ENCODE results near the gene CEACAM21. TPM values are rescaled to one million over a fixed set of nuclear protein-coding genes. Genes with fewer than 3 reads are reported as not detected.

CEACAM21 gene
- total and polyA plus RNA-seq, 2 donors = 4.8 to 11.0 TPM

GRCh38 chr19:41626877-41627276, 50.9 kb downstream of the CEACAM21 start, which contains the start of gene CEACAM4:
CEACAM4 (minus strand) TSS chr19:41627074; CDS start chr19:41626963, 111 bp downstream.
- Histone ChIP-seq H3K4me3 (ENCODE audit: low read length in 2 of 2) (no peak within 1 kb of the TSS), H3K9me3 (ENCODE audit: control insufficient read depth in 2 of 2, insufficient read depth in 1 of 2, low read length in 1 of 2) (no peaks in the 10 kb centered on the region), H3K27ac (ENCODE audit: low read depth in 1 of 2, low read length in 1 of 2) (no peak within 1 kb of the TSS), H3K27me3 (ENCODE audit: control insufficient read depth in 2 of 2, insufficient read depth in 1 of 2, low read length in 1 of 2) (peaks cover 0 to 4% of the 10 kb centered on the region in 2 donors), H3K4me1 (ENCODE audit: control insufficient read depth in 2 of 2, insufficient read depth in 2 of 2, low read length in 2 of 2) (no peaks in the 10 kb centered on the region), H3K36me3 (ENCODE audit: control insufficient read depth in 2 of 2, insufficient read depth in 2 of 2, low read length in 1 of 2) (no peaks in the 10 kb centered on the region)
- DNase-seq (ENCODE audit: low read depth in 6 of 9, low spot score in 9 of 9) = no peak
- 12% methylated on average over 7 of the region's 7 CpGs for WGBS

DNA sequence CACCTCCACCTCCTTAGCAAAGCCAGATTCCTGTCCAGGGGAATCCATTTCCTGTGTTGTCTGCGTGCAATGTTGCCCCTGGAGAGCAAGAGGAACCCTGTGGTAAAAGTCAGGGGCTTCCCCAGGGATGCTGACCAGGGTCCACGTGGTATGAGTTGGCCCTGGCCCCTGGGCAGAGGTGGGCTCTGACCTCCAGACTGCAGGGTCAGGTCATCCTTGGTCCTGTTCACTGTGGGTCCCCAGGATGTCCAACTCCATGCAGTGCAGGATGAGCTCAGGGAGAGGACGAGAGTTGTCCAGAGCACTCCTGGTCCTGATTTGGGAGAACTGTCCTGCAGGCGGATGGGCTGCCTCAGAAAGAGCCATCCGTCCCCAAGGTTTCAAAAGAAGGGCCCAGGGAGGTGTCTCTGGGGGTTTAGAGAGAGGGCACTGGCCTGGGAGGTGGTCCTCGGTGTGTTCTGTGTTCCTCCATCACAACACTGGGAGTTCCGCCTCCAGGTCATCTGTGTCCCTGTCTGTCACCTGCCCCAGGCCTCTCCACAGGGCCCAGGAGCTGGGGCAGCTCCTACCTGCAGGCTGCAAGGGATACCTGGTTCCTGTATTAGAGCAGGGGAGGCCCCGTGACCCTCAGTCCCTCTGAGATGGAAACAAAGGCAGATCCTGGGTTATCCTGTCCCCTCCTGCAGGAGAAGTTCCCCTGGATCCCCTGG, 52.2 kb downstream of the CEACAM21 start:
- Histone ChIP-seq H3K27ac (ENCODE audit: low read depth in 1 of 2, low read length in 1 of 2) (no peak overlapping the region), H3K27me3 (ENCODE audit: control insufficient read depth in 2 of 2, insufficient read depth in 1 of 2, low read length in 1 of 2) (peaks cover 0 to 4% of the 10 kb centered on the region in 2 donors), H3K4me3 (ENCODE audit: low read length in 2 of 2) (no peak overlapping the region), H3K36me3 (ENCODE audit: control insufficient read depth in 2 of 2, insufficient read depth in 2 of 2, low read length in 1 of 2) (no peaks in the 10 kb centered on the region), H3K9me3 (ENCODE audit: control insufficient read depth in 2 of 2, insufficient read depth in 1 of 2, low read length in 1 of 2) (no peaks in the 10 kb centered on the region), H3K4me1 (ENCODE audit: control insufficient read depth in 2 of 2, insufficient read depth in 2 of 2, low read length in 2 of 2) (no peaks in the 10 kb centered on the region)
- no peak for DNase-seq (ENCODE audit: low read depth in 6 of 9, low spot score in 9 of 9)
- WGBS = 88% methylated on average over 8 of the region's 8 CpGs

Other genes starting within 250 kb of the CEACAM21 start
- gene TGFB1, start 222.2 kb upstream of the CEACAM21 start, total RNA-seq = 5.0 TPM
- gene TGFB1, start 222.2 kb upstream of the CEACAM21 start, polyA plus RNA-seq = 24.8 TPM
- 9.3 TPM for gene B9D2, start 212.0 kb upstream of the CEACAM21 start, total RNA-seq
- 9.0 TPM for gene B9D2, start 212.0 kb upstream of the CEACAM21 start, polyA plus RNA-seq
- 4.5 TPM for gene TMEM91, start 199.6 kb upstream of the CEACAM21 start, total RNA-seq
- 30.8 TPM for gene TMEM91, start 199.6 kb upstream of the CEACAM21 start, polyA plus RNA-seq
- 20.2 TPM for gene EXOSC5, start 178.8 kb upstream of the CEACAM21 start, total RNA-seq
- 20.3 TPM for gene EXOSC5, start 178.8 kb upstream of the CEACAM21 start, polyA plus RNA-seq
- gene BCKDHA, start 178.3 kb upstream of the CEACAM21 start, total RNA-seq = 28.8 TPM
- gene BCKDHA, start 178.3 kb upstream of the CEACAM21 start, polyA plus RNA-seq = 37.7 TPM
- gene B3GNT8, start 148.8 kb upstream of the CEACAM21 start, total RNA-seq = 0.94 TPM
- gene B3GNT8, start 148.8 kb upstream of the CEACAM21 start, polyA plus RNA-seq = 4.1 TPM
- 28.2 TPM for gene DMAC2, start 136.3 kb upstream of the CEACAM21 start, total RNA-seq
- 29.3 TPM for gene DMAC2, start 136.3 kb upstream of the CEACAM21 start, polyA plus RNA-seq
- gene ERICH4, start 133.0 kb upstream of the CEACAM21 start, total RNA-seq = not detected
- gene ERICH4, start 133.0 kb upstream of the CEACAM21 start, polyA plus RNA-seq = 0.05 TPM
- gene CEACAM4, start 50.9 kb downstream of the CEACAM21 start, total RNA-seq = 0.52 TPM
- gene CEACAM4, start 50.9 kb downstream of the CEACAM21 start, polyA plus RNA-seq = 1.9 TPM
- gene CEACAM7, start 112.1 kb downstream of the CEACAM21 start, total RNA-seq = 0.19 TPM
- 1.8 TPM for gene CEACAM7, start 112.1 kb downstream of the CEACAM21 start, polyA plus RNA-seq
- gene CEACAM5, start 132.5 kb downstream of the CEACAM21 start, total RNA-seq = 0.09 TPM
- gene CEACAM5, start 132.5 kb downstream of the CEACAM21 start, polyA plus RNA-seq = 1.9 TPM
- 1.4 TPM for gene CEACAM6, start 179.4 kb downstream of the CEACAM21 start, total RNA-seq
- 6.5 TPM for gene CEACAM6, start 179.4 kb downstream of the CEACAM21 start, polyA plus RNA-seq
- gene CEACAM3, start 220.4 kb downstream of the CEACAM21 start, total RNA-seq = 0.99 TPM
- 1.5 TPM for gene CEACAM3, start 220.4 kb downstream of the CEACAM21 start, polyA plus RNA-seq

Data from thymus (tissue), 11 donors.